ENCODE measurements around the gene COX7C.

- TF ChIP-seq CTCF (IDR thresholded peaks at IDR 0.05) (no peak), POLR2A (IDR thresholded peaks at IDR 0.05) (no peak)
These were observed 21.3 kb upstream of the COX7C start for GRCh38 chr5:86596476-86596875.
